Dendritic cell treated with granulocyte-macrophage colony-stimulating factor and Interleukin-4, amounts not matched to agents 40 ng/mL and 50 ng/mL, for 4 days (primary cell): Measurements from ENCODE around the gene STK32C.
"Not testable (repeated sequence)": the region's sequence is repeated elsewhere in the genome, so short reads cannot be mapped to it uniquely, and the experiment has no call there.

Source experiments
- H3K27ac Mint-ChIP-seq: one replicate; pipeline ENCODE4 v1.8.0; 2022; ENCODE audit warnings: mild to moderate bottlenecking, mixed read lengths
- H3K27me3 Mint-ChIP-seq: one replicate; pipeline ENCODE4 v1.8.0; 2022; ENCODE audit warnings: mild to moderate bottlenecking, mixed read lengths
- H3K36me3 Mint-ChIP-seq: one replicate; pipeline ENCODE4 v1.8.0; 2022; ENCODE audit warnings: low read depth, mixed read lengths
- H3K4me1 Mint-ChIP-seq: one replicate; pipeline ENCODE4 v1.8.0; 2022; ENCODE audit warnings: low read depth, mixed read lengths
- H3K4me3 Mint-ChIP-seq: one replicate; pipeline ENCODE4 v1.8.0; 2022; ENCODE audit warnings: mild to moderate bottlenecking, moderate library complexity, mixed read lengths
- H3K9me3 Mint-ChIP-seq: one replicate; pipeline ENCODE4 v1.8.0; 2022; ENCODE audit warnings: mixed read lengths
- intact Hi-C: fragments of 100-400 bp; cut with micrococcal nuclease; formaldehyde crosslinking; loops from one replicate; pipeline ENCODE4 v1.15.0; 2022

STK32C gene

DNA sequence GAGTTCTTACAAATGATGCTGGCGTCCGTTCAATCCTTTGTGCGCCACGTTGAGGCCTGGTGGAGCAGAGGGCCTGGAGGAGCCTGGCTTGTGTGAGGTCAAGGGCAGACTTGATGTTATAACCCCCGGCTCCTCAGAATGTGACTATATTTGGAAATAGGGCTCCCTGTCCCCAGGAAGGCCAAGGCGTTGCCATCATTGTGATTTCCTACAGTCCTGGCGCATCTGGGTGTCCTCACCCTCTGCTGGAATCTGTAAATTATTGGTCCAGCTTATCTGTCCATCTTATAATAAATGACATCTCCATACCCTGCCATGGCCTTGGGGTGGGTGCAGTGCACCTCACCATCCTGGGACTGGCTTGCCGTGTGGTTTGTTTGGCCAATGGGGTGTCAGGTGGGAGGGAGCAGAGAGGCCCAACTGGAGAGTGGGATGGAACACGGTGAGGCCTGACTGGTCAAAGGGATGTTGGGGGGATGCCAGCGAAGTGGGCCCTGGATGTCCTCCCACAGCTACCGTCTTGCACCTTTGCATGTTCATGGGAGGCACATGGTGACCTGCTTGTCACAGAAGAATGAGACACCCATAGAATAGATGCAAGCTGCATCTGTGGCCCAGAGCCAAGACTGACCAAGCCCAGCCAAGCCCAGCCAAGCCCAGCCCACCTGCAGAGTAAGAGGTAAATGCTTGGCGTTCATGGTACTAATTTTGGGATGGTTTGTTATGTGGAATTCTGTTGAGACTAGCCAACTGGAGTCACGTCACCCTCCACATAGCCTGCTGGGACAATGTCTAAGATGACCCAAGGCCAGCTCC, 13.1 kb upstream of the STK32C start:
- peak overlapping the region; percentile 39 for H3K4me3 Mint-ChIP-seq
- intact Hi-C loops: loop anchor here (1.0 kb wide), 1 partner anchor 10 kb away; no protein-coding TSS in a partner anchor
- H3K4me1 Mint-ChIP-seq: peaks cover 85% of the 10 kb centered on the region

DNA sequence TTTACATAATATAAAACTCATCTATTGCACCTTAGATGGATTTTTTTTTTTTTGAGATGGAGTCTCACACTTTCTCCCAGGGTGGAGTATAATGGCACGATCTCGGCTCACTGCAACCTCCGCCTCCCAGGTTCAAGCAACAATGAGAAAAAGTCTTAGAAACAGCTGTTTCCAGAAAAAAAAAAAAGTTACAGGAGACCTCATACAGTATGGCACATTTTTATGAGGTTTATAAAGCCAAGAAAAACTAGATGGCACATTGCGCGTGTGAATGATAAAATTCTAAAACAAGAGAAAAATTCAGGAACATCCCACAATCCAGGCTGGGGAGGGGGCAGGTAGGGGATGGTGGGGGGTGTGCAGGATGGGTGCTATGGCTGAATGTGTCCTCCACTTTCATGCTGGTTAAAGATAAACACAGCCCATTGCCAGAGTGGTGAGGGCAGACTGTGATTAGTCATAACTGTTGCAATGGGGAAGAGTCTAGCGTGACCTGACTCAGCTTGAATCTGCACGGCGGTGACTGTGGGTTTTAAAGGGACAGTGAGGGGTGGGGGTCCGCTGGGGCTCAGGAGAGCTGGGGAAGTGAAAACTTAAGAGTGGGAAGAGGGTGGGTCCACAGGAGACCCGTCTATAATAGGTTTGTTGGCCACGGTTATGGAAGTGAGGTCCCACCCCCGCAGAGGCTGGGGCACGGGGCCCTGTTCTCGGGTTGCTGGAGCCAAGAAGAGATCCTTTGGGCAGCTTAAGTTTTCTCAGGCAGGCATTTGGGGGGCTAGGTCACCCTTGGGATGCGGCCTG, 12.3 kb upstream of the STK32C start:
- peak overlapping the region; percentile 94 for H3K27ac Mint-ChIP-seq
- intact Hi-C loops: loop anchor here (1.0 kb wide), 1 partner anchor 11 kb away; no protein-coding TSS in a partner anchor
- peaks cover 37% of the 10 kb centered on the region for H3K36me3 Mint-ChIP-seq
- H3K4me1 Mint-ChIP-seq: peaks cover 82% of the 10 kb centered on the region
- no peaks in the 10 kb centered on the region for H3K9me3 Mint-ChIP-seq
- no peaks in the 10 kb centered on the region for H3K27me3 Mint-ChIP-seq
- peak overlapping the region; percentile 39 for H3K4me3 Mint-ChIP-seq

More for the DNA sequence above, 13.1 kb upstream of the STK32C start:
- peak overlapping the region; percentile 94 for H3K27ac Mint-ChIP-seq
- no peaks in the 10 kb centered on the region for H3K27me3 Mint-ChIP-seq
- H3K36me3 Mint-ChIP-seq: peaks cover 45% of the 10 kb centered on the region
- no peaks in the 10 kb centered on the region for H3K9me3 Mint-ChIP-seq

DNA sequence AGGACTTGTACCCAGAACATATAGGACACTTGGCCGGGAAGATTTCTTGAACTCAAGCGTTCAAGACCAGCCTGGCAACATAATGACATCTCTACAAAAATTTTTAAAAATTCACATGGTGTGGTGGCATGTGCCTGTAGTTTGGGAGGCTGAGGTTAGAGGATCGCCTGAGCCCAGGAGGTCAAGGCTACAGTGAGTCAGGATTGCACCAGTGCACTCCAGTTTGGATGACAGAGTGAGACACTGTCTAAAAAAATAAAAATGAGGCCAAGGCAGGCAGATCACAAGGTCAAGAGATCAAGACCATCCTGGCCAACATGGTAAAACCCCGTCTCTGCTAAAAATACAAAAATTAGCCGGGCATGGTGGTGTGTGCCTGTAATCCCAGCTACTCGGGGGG, 9.7 kb upstream of the STK32C start:
- peaks cover 16% of the 10 kb centered on the region for H3K36me3 Mint-ChIP-seq
- H3K4me3 Mint-ChIP-seq, intact Hi-C loops, H3K9me3 Mint-ChIP-seq, H3K27me3 Mint-ChIP-seq: not testable (repeated sequence)
- H3K4me1 Mint-ChIP-seq: peaks cover 64% of the 10 kb centered on the region
- H3K27ac Mint-ChIP-seq: peak overlapping the region; percentile 27

DNA sequence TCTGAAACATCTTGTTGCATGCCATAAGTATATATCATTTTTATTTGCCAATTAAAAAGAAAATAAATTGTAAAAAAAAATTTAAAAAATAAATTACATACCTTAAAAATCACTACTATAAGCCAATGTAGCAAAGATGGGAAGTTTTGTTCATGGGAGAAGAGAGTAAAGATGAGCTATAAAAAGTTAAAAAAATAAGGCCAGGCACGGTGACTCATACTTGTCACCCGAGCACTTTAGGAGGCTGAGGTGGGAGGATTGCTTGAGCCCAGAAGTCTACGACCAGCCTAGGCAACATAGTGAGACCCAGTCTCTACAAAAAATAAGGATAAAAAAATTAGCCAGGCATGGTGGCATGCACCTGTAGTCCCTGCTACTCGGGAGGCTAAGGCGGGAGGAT, 8.4 kb upstream of the STK32C start:
- Mint-ChIP-seq H3K27me3 (peaks cover 4% of the 10 kb centered on the region), H3K4me3 (no peak overlapping the region), H3K4me1 (peaks cover 62% of the 10 kb centered on the region), H3K27ac (peak overlapping the region; percentile 27), H3K9me3 (peaks cover 9% of the 10 kb centered on the region), H3K36me3 (peaks cover 6% of the 10 kb centered on the region)
- intact Hi-C loops: no loop called here

DNA sequence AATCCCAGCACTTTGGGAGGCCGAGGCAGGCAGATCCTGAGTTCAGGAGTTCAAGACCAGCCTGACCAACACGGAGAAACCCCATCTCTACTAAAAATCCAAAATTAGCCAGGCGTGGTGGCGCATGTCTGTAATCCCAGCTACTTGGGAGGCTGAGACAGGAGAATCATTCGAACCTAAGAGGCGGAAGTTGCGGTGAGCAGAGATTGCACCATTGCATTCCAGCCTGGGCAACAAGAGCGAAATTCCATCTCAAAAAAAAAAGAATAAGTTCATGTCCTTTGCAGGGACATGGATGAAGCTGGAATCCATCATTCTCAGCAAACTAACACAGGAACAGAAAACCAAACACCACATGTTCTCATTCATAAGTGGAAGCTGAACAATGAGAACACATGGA, 7.1 kb upstream of the STK32C start:
- Mint-ChIP-seq H3K4me1 (peaks cover 61% of the 10 kb centered on the region), H3K27me3 (peaks cover 11% of the 10 kb centered on the region)
- H3K9me3 Mint-ChIP-seq, H3K36me3 Mint-ChIP-seq, H3K4me3 Mint-ChIP-seq, H3K27ac Mint-ChIP-seq, intact Hi-C loops: not testable (repeated sequence)

DNA sequence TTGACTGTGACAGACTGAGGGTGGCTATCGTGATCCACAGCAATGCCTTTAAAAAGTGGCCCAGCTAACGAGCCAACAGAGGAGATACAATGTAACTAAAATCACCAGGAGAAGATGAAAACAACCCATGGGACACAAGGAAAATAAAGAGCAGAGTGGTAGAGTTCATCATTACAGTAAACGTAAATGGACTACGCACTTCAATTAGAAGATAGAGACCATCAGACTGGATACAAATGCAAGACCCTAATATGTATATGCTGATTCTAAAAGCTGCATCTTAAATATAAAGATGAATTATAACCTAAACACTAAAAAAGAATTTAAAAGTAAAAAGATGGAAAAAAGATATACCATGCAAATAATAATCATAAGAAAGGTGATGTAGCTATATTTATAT, 6.6 kb upstream of the STK32C start:
- no peak overlapping the region for H3K27ac Mint-ChIP-seq
- intact Hi-C loops: no loop called here
- peaks cover 16% of the 10 kb centered on the region for H3K27me3 Mint-ChIP-seq

DNA sequence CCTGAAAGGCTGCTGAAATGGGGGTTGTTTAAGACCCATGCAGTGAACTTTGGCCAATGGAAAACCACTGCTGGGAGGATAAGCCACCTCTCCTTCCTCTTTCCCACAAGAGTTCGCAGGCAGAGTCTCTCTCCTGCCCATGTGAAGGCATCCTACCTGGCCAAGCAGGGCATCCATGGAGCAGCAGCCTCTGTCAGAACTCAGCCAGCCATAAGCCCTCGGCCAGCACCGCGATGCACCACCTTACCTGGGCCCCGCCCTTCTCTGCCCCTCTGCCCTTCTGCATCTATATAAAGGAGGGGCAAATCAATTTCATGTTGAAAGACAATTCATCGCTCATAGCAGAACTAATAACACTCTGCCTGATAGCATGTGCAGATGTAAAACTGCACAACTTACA, 6.1 kb upstream of the STK32C start:
- intact Hi-C loops: no loop called here
- Mint-ChIP-seq H3K27me3 (peaks cover 20% of the 10 kb centered on the region), H3K4me3 (no peak overlapping the region), H3K36me3 (peaks cover 13% of the 10 kb centered on the region), H3K9me3 (peaks cover 9% of the 10 kb centered on the region), H3K4me1 (peaks cover 61% of the 10 kb centered on the region), H3K27ac (peak overlapping the region; percentile 6)

More for the DNA sequence above, 6.6 kb upstream of the STK32C start:
- no peak overlapping the region for H3K4me3 Mint-ChIP-seq
- H3K36me3 Mint-ChIP-seq: peaks cover 11% of the 10 kb centered on the region
- peaks cover 61% of the 10 kb centered on the region for H3K4me1 Mint-ChIP-seq
- H3K9me3 Mint-ChIP-seq: peaks cover 9% of the 10 kb centered on the region

DNA sequence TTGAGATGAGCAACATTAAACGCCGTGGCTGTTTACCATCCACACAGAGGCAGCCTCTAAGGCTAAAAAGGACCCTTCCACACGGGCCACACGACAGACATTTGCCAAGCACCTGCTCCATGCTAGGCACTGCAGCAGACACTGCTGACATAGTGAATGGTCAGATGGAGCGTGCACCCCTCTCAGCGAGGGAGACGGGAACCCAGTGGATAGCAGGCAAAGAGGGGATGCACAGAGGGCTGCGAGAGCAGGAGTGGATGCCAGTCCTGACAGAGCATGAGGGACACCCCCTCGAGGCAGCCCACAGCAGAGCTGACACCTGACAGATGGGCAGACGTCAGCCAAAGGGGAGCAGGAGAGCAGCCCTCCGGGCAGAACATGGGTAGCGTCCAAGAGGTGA, 5.6 kb upstream of the STK32C start:
- no peak overlapping the region for H3K4me3 Mint-ChIP-seq
- H3K4me1 Mint-ChIP-seq: peaks cover 62% of the 10 kb centered on the region
- H3K27me3 Mint-ChIP-seq: peaks cover 20% of the 10 kb centered on the region
- peaks cover 13% of the 10 kb centered on the region for H3K36me3 Mint-ChIP-seq
- intact Hi-C loops: no loop called here
- peak overlapping the region; percentile 6 for H3K27ac Mint-ChIP-seq
- H3K9me3 Mint-ChIP-seq: peaks cover 9% of the 10 kb centered on the region

DNA sequence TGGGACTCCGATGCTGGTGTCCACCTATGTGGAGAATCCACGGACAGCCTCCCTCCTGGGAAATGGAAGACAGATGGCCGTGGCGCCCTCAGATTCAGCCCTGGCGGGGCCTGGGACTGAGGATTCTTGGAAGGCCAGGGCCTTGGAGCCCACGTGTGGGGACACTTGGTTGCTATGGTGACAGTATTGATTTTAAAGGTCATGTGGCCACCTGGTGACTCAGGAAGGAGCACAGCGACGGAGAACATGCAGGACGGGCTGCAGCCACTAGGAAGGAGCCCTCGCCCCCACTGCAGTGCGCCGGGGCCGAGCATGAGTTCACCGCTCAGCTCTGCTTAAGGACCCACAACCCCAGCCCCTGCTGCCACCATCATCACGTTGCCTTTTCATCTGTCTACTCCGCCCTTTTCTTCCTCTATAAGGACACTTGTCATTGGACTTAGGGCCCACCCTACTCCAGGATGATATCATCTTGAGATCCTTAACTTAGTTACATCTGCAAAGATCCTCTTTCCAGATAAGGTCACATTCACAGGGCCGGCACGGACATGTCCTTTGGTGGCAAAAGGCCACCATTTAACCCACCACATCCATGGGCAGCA, 3.7 kb upstream of the STK32C start:
- peaks cover 52% of the 10 kb centered on the region for H3K4me1 Mint-ChIP-seq
- H3K36me3 Mint-ChIP-seq: peaks cover 26% of the 10 kb centered on the region
- no peak overlapping the region for H3K4me3 Mint-ChIP-seq
- peak overlapping the region; percentile 69 for H3K27ac Mint-ChIP-seq
- peaks cover 9% of the 10 kb centered on the region for H3K9me3 Mint-ChIP-seq
- peaks cover 26% of the 10 kb centered on the region for H3K27me3 Mint-ChIP-seq
- intact Hi-C loops: no loop called here

DNA sequence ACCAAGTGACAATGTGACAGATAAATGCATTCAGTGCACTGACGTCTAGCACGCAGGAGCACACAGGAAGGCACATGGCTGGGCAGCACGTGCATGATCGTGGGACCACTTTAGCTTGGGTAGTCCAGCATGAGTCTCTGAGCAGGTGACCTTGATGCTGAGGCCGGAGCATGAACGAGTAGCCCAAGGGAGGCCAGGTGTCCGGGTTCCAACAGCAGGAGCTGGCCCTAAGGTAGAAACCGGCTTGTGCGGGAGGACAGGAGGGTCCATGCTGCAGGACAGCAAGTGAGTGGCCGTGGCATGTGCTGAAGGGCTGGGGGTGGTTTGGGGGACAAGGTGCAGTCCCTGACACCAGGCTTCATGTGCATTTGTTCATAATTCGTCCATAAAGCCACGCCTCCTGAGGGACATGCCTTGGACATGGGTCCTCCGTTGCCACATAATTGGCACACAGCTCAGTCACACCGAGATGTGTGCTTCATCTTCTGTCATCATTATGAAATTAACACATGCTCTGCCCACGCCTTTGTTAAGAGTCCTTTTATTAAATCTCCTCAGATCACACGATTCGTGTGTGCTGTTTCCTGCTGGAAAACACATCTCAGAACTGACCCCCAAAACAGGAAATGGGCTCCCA, 3.1 kb upstream of the STK32C start:
- no peak overlapping the region for H3K4me3 Mint-ChIP-seq

DNA sequence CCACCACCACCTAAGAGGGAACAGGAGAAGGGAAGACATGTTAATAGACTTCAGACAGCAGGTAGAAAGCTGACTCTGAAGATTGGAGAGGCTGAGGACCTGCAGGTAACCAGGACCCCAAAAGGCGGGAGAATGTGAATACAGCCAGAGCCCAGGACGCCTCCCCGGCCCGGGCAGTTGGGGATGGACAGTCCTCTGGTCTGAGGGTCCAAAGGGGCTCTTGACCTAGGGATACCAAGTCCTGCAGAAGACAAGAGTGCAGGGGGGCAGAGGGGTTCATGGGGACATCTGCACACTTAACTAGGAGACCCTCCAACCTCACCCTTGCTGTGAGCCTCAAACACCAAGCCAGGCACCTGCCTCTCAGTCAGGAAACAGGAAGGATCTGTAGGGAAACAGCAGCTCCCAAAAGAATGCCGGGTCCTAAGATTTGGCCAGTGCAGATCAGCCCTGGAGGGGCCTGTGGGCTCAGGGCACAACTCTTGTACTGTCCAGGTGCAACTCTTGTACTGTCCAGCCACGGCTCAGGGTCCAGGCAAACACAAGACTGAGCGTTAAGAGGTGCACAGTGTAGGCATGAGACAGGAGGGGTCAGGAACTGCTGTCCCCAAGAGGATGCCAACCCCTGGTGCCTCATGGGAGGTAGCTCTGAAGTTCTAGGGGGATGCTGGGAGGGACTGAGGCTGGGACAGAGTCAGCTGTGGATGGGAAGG, 2.3 kb upstream of the STK32C start:
- H3K36me3 Mint-ChIP-seq: peaks cover 37% of the 10 kb centered on the region
- intact Hi-C loops: loop anchor here (2.0 to 5.0 kb wide), 3 partner anchors 63 to 227 kb away; partner anchors contain the start of gene INPP5A
- no peak overlapping the region for H3K4me3 Mint-ChIP-seq
- peak overlapping the region; percentile 49 for H3K27ac Mint-ChIP-seq
- peaks cover 62% of the 10 kb centered on the region for H3K4me1 Mint-ChIP-seq
- peaks cover 36% of the 10 kb centered on the region for H3K27me3 Mint-ChIP-seq
- peaks cover 9% of the 10 kb centered on the region for H3K9me3 Mint-ChIP-seq

More for the DNA sequence above, 3.1 kb upstream of the STK32C start:
- Mint-ChIP-seq H3K36me3 (peaks cover 32% of the 10 kb centered on the region), H3K9me3 (peaks cover 9% of the 10 kb centered on the region), H3K4me1 (peaks cover 54% of the 10 kb centered on the region), H3K27me3 (peaks cover 32% of the 10 kb centered on the region), H3K27ac (peak overlapping the region; percentile 69)
- intact Hi-C loops: no loop called here

DNA sequence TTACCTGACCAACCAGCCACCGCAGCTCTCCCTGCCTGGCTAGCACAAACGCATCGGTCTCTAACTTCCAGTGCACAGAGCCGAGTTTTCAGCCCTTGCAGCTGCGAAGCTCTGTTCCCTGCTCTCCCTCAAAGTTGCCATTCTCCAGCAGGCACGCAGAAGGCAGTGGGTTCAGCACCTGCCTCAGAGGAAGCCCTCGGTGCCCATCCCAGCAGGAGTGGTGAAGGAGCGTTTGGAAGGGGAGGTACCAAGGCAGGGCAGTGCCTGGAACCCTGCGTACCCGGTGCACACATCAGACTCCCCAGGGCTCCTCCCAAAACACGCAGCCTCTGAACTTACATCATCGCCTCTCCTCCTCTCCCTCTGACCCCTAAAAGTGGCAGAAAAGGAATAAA, 1.7 kb upstream of the STK32C start:
- peak overlapping the region; percentile 78 for H3K27ac Mint-ChIP-seq
- intact Hi-C loops: loop anchor here (2.0 to 5.0 kb wide), 3 partner anchors 62 to 227 kb away; partner anchors contain the start of gene INPP5A
- peaks cover 66% of the 10 kb centered on the region for H3K4me1 Mint-ChIP-seq
- H3K9me3 Mint-ChIP-seq: peaks cover 7% of the 10 kb centered on the region
- peaks cover 37% of the 10 kb centered on the region for H3K36me3 Mint-ChIP-seq
- peaks cover 36% of the 10 kb centered on the region for H3K27me3 Mint-ChIP-seq
- H3K4me3 Mint-ChIP-seq: peak overlapping the region; percentile 88
